HG03469 (cell line): ENCODE measurements around the gene OR2C1.

Experiments used
- ATAC-seq: cut with Tn5 transposase; IDR thresholded peaks from one replicate; pipeline ENCODE4 v1.9.1; 2021; ENCODE audit warnings: mild to moderate bottlenecking, moderate library complexity, moderate number of reproducible peaks; ENCODE audit not compliant: unreplicated experiment

Gene OR2C1

DNA sequence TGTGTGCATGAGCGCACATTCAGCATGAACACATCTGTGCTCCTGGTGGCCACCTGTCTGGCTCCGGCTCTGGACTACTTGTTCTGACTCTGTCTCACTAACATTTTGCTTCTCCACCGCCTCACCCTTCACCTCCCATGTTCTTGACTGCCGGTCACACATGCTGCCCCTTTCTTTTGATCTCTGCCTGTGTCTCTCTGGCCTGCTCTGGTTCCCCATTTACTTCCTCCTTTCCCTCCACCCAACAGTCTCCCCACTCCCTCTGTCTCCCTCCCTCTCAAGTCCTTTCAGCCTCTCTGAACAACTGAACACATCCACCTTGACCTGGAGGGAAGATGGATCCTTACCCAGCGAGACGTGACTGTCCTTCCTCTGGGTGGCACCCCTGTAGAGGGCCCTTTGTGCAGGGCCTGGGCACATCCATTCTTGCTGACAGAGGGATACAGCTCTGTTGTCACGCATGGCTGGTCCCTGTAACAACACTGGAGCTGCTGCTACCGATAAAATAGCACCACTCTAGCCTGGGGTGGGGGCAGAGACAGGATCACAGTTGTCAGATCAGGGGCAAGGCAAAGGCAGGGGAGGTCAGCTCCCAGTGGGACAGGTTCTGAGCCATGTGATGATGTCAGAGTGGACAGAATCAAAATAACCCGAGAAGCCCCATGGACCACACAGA is 34.1 kb downstream of the OR2C1 start:
- ATAC-seq, result no peak

DNA sequence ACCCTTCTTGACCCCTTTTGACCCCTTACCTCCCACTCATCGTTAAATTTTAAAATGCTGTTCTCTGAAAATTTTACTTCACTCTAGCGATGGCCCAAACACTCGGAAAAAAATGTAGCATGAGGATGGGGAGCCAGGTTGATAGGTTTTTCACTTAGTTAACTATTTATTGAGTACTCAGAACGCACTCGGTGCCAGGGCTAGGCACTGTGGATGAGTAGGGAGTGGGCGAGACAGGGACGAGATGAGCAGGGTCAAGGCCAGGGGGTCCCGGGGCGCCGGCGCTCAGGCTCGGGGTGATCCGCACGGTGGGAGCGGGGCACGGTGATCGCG is 44.7 kb downstream of the OR2C1 start:
- peak; percentile 8 for ATAC-seq

- peak; percentile 89 for ATAC-seq
Observed at GRCh38 chr16:3400779-3401688, 45.3 kb downstream of the OR2C1 start, which contains the start of the genes ZNF174 and ZSCAN32. Gene ZNF174, plus strand, starts transcription at chr16:3401215. Its CDS starts 790 bp downstream, at chr16:3402005. Gene ZSCAN32, minus strand, starts transcription at chr16:3401004. Its CDS starts 3,447 bp downstream, at chr16:3397557.

DNA sequence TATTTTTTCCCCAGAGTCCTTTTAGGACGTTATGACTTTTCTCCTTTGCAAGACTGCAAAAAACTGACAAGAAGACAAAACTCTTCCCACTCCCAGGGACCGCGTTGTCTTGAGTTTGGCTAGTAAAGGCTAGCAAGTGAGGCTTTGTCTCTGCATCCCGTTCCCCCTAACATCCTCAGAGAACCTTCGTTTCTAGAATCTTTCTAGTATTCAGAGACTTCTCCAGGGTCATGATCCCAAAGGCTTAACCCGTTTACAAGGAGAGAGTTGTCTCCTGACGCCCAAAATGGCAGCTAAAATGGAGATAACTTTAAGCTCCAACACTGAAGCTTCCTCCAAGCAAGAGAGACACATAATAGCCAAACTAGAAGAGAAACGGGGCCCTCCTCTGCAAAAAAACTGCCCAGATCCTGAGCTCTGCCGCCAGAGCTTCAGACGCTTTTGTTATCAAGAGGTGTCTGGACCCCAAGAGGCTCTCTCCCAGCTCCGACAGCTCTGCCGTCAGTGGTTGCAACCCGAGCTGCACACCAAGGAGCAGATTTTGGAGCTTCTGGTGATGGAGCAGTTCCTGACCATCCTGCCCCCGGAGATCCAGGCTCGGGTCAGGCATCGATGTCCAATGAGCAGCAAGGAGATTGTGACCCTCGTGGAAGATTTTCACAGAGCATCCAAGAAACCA is 46.2 kb downstream of the OR2C1 start:
- ATAC-seq, result no peak
